Measurements from ENCODE around the gene CNOT6. TPM values are rescaled to one million over a fixed set of nuclear protein-coding genes. Genes with fewer than 3 reads are reported as not detected.
A peak's percentile ranks its signal among the peaks of the same experiment; 100 is the strongest.
"Not testable (repeated sequence)": the region's sequence is repeated elsewhere in the genome, so short reads cannot be mapped to it uniquely, and the experiment has no call there.

The CNOT6 gene
- 23.8 TPM for total RNA-seq

- DNase-seq (ENCODE audit: low spot score): peak; percentile 94
Observed at GRCh38 chr5:180494060-180494509, at the start of gene CNOT6. TSS of gene CNOT6 (plus strand) at chr5:180494379. CDS start at chr5:180529277, 34,898 bp downstream.

- DNase-seq (ENCODE audit: low spot score): no peak
Observed at GRCh38 chr5:180454752-180455151, 39.4 kb upstream of the CNOT6 start.

GRCh38 chr5:180455872-180456271 is 38.3 kb upstream of the CNOT6 start:
- DNase-seq (ENCODE audit: low spot score): no peak

GRCh38 chr5:180456792-180457191 is 37.4 kb upstream of the CNOT6 start:
- DNase-seq (ENCODE audit: low spot score): no peak

- DNase-seq (ENCODE audit: low spot score): not testable (repeated sequence)
Observed at GRCh38 chr5:180458852-180459673, 35.1 kb upstream of the CNOT6 start.

GRCh38 chr5:180459674-180460142 is 34.5 kb upstream of the CNOT6 start:
- not testable (repeated sequence) for DNase-seq (ENCODE audit: low spot score)

GRCh38 chr5:180460834-180461233 is 33.3 kb upstream of the CNOT6 start:
- no peak for DNase-seq (ENCODE audit: low spot score)

- no peak for DNase-seq (ENCODE audit: low spot score)
Observed at GRCh38 chr5:180461303-180461702, 32.9 kb upstream of the CNOT6 start.

- DNase-seq (ENCODE audit: low spot score): no peak
Observed at GRCh38 chr5:180463216-180463900, 30.8 kb upstream of the CNOT6 start.

- DNase-seq (ENCODE audit: low spot score): no peak
Observed at GRCh38 chr5:180463916-180464602, 30.1 kb upstream of the CNOT6 start.

- DNase-seq (ENCODE audit: low spot score): no peak
Observed at GRCh38 chr5:180464603-180464970, 29.6 kb upstream of the CNOT6 start.

GRCh38 chr5:180465052-180465451 is 29.1 kb upstream of the CNOT6 start:
- DNase-seq (ENCODE audit: low spot score): not testable (repeated sequence)

GRCh38 chr5:180466316-180466715 is 27.9 kb upstream of the CNOT6 start:
- no peak for DNase-seq (ENCODE audit: low spot score)

GRCh38 chr5:180467028-180467975 is 26.9 kb upstream of the CNOT6 start:
- DNase-seq (ENCODE audit: low spot score): peak; percentile 67

- DNase-seq (ENCODE audit: low spot score): no peak
Observed at GRCh38 chr5:180467989-180468731, 26.0 kb upstream of the CNOT6 start.

GRCh38 chr5:180468732-180469585 is 25.2 kb upstream of the CNOT6 start:
- DNase-seq (ENCODE audit: low spot score): no peak

- DNase-seq (ENCODE audit: low spot score): no peak
Observed at GRCh38 chr5:180469586-180469865, 24.7 kb upstream of the CNOT6 start.

- DNase-seq (ENCODE audit: low spot score): no peak
Observed at GRCh38 chr5:180469866-180470265, 24.3 kb upstream of the CNOT6 start.

GRCh38 chr5:180470361-180470760 is 23.8 kb upstream of the CNOT6 start:
- DNase-seq (ENCODE audit: low spot score): no peak
